ENCODE data around the gene CRACR2A. TPM values are rescaled to one million over a fixed set of nuclear protein-coding genes. Genes with fewer than 3 reads are reported as not detected.

CRACR2A gene
- total RNA-seq, 4 donors from 2014 or later: 1.2 to 7.9 (median 2.2) TPM

DNA sequence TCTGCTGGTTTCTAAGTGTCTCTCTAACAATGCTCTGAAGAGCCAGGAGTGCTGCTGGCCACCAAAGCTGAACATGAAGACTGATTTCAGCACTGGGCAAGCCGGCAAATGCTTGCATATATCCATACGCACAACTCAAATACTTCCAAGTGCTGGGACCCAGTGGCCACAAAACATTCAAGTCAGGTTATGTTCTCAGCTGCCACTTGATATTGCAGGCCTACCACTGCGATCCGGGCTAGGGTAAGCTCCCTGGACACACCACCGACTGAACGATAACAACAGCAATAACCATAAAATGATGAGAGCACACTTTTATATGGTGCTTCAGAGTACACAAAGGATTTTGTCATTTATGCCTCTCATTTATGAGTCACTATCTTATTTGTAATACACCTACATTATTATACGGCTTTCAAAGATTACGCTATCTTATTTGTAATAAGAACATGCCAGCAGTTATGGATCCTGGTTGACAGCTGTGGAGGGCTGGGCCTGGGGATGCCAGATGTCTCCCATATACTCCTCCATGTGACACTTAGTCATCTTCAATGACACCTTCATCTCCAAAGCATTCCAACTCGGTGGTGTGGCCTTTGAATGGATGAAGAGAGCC, 35.5 kb downstream of the CRACR2A start:
- 92 to 96% methylated on average over 9 of the region's 9 CpGs for WGBS, 2 donors
- H3K27me3 ChIP-seq: no peaks in the 10 kb centered on the region
- no peak overlapping the region for H3K27ac ChIP-seq
- no peaks in the 10 kb centered on the region for H3K4me1 ChIP-seq
- no peak for DNase-seq
- no peak for TF ChIP-seq POLR2A (IDR thresholded peaks at IDR 0.05)
- TF ChIP-seq, protein P1, sequence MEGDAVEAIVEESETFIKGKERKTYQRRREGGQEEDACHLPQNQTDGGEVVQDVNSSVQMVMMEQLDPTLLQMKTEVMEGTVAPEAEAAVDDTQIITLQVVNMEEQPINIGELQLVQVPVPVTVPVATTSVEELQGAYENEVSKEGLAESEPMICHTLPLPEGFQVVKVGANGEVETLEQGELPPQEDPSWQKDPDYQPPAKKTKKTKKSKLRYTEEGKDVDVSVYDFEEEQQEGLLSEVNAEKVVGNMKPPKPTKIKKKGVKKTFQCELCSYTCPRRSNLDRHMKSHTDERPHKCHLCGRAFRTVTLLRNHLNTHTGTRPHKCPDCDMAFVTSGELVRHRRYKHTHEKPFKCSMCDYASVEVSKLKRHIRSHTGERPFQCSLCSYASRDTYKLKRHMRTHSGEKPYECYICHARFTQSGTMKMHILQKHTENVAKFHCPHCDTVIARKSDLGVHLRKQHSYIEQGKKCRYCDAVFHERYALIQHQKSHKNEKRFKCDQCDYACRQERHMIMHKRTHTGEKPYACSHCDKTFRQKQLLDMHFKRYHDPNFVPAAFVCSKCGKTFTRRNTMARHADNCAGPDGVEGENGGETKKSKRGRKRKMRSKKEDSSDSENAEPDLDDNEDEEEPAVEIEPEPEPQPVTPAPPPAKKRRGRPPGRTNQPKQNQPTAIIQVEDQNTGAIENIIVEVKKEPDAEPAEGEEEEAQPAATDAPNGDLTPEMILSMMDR (IDR thresholded peaks at IDR 0.05): no peak
- no peaks in the 10 kb centered on the region for H3K9me3 ChIP-seq
- intact Hi-C loops (cut with DNase I): no loop called here
- H3K4me3 ChIP-seq (replicated peaks in 1 of 3): no peak overlapping the region
- H3K36me3 ChIP-seq: no peaks in the 10 kb centered on the region

DNA sequence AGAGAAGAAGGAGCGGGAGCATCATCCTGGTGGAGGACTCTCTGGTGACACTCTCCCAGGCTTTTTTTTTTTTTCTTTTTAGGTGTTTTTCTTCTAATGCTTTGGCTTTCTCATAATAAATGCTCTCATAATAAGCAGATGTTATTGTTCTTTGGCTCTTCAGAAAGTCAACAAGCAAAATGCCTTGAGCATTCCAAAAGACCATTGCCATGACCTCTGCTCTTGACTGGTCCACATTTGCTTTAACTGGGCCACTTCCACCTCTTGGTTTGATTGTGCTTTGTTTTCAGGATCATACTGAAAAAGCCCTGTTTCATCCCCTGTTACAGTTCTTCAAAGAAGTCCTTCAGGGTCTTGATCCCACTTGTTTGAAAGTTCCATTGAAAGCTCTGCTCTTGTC, 36.9 kb downstream of the CRACR2A start:
- intact Hi-C loops (cut with DNase I): no loop called here
- DNase-seq: no peak
- Histone ChIP-seq H3K27me3 (no peaks in the 10 kb centered on the region), H3K9me3 (no peaks in the 10 kb centered on the region), H3K27ac (no peak overlapping the region), H3K4me1 (no peaks in the 10 kb centered on the region), H3K4me3 (replicated peaks in 1 of 3) (no peak overlapping the region), H3K36me3 (no peaks in the 10 kb centered on the region)
- 92 to 95% methylated on average over 1 of the region's 1 CpG for WGBS, 2 donors
- TF ChIP-seq, protein P1 (IDR thresholded peaks at IDR 0.05): no peak
- TF ChIP-seq POLR2A (IDR thresholded peaks at IDR 0.05): no peak

DNA sequence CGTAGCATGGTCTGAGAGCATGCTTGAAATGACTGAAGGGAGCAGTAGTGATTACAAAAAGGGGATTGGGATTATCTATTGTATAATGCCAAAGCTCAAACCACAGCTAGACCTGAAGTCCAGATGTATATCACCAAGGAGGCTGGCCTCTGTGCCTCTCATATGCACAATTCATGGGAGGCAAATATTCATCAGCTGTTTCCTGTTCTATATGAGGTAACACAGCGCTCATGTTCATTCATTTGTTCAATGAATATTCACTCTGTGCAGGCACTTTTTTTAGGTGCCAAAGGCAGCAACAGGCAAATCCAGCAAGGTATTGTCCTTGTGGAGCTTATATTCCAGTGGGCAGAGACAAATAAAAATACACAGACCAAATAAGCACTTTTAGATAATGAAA, 39.0 kb downstream of the CRACR2A start:
- no peak for DNase-seq
- H3K36me3 ChIP-seq: no peaks in the 10 kb centered on the region
- TF ChIP-seq, protein P1 (IDR thresholded peaks at IDR 0.05): no peak
- TF ChIP-seq POLR2A (IDR thresholded peaks at IDR 0.05): no peak
- no peaks in the 10 kb centered on the region for H3K9me3 ChIP-seq
- H3K27me3 ChIP-seq: no peaks in the 10 kb centered on the region
- intact Hi-C loops (cut with DNase I): no loop called here
- H3K4me1 ChIP-seq: no peaks in the 10 kb centered on the region
- WGBS, 2 donors: 90 to 91% methylated on average over 2 of the region's 2 CpGs
- H3K4me3 ChIP-seq (replicated peaks in 1 of 3): no peak overlapping the region
- H3K27ac ChIP-seq: no peak overlapping the region

DNA sequence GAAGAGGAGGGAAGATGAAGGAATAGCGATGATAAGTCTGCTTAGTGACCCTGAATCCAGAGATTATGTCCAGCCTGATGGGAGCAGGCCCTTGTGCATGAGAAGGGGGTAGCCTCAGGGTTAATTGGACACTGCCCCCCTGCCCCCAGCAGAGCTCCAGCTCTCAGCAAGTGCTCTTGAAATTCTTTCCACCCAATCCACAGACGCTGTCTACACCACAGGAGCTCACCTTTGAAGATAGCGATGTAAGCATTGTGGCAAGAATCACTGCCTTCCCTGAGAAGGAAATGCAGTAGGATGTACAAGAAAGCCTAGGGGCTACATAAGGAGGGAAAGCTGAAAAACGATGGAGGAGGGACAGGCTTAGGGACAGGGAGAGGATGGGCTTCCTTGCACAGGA, 39.4 kb downstream of the CRACR2A start:
- H3K4me3 ChIP-seq (replicated peaks in 1 of 3): no peak overlapping the region
- no peak for TF ChIP-seq POLR2A (IDR thresholded peaks at IDR 0.05)
- TF ChIP-seq, protein P1 (IDR thresholded peaks at IDR 0.05): no peak
- H3K27ac ChIP-seq: no peak overlapping the region
- WGBS, 2 donors: 60 to 61% methylated on average over 4 of the region's 4 CpGs
- intact Hi-C loops (cut with DNase I): no loop called here
- no peaks in the 10 kb centered on the region for H3K9me3 ChIP-seq
- no peaks in the 10 kb centered on the region for H3K4me1 ChIP-seq
- DNase-seq: no peak
- H3K27me3 ChIP-seq: no peaks in the 10 kb centered on the region
- H3K36me3 ChIP-seq: no peaks in the 10 kb centered on the region

DNA sequence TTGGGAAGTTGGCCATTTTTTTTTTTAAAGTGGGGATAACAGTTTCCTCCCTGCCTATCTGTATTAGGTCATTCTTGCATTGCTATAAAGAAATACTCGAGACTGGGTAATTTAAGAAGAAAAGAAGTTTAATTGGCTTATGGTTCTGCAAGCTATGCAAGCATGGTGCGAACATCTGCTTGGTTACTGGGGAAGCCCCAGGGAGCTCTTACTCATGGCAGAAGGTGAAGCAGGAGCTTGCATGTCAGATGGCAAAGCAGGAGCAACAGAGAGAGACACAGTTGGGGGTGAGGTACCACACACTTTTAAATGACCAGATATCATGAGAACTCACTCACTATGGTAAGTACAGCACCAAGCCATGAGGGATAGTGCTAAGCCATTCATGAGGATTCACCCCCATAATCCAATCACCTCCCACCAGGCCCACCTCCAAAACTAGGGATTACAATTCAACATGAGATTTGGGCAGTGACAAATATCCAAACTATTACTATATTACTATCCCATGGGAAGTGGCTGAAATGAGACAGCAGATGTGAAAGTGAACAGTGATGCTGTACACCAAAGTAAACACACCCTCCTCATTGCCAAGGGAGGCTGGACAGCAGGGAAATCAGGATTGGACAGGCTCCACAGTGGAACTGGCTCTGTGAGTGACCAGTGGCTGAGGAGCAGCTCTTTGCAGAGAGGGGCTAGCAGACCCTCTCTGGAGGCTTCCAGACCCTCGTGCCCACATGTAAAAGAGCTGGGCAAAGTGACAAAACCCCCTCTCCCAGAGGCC, 40.5 kb downstream of the CRACR2A start:
- no peak overlapping the region for H3K4me3 ChIP-seq (replicated peaks in 1 of 3)
- no peaks in the 10 kb centered on the region for H3K4me1 ChIP-seq
- H3K36me3 ChIP-seq: no peaks in the 10 kb centered on the region
- no peaks in the 10 kb centered on the region for H3K9me3 ChIP-seq
- DNase-seq: no peak
- no peak for TF ChIP-seq POLR2A (IDR thresholded peaks at IDR 0.05)
- TF ChIP-seq, protein P1 (IDR thresholded peaks at IDR 0.05): no peak
- no peak overlapping the region for H3K27ac ChIP-seq
- H3K27me3 ChIP-seq: no peaks in the 10 kb centered on the region
- intact Hi-C loops (cut with DNase I): no loop called here
- 78 to 92% methylated on average over 3 of the region's 3 CpGs for WGBS, 2 donors
